ENCODE measurements around the gene RNF212B. TPM values are rescaled to one million over a fixed set of nuclear protein-coding genes. Genes with fewer than 3 reads are reported as not detected.

The RNF212B gene
- total RNA-seq, 4 donors from 2014 or later: not detected

- peaks cover 53% of the 10 kb centered on the region for H3K4me1 ChIP-seq
- no peaks in the 10 kb centered on the region for H3K9me3 ChIP-seq
- H3K4me3 ChIP-seq: no peak overlapping the region
- no peaks in the 10 kb centered on the region for H3K27me3 ChIP-seq
- no peak overlapping the region for H3K27ac ChIP-seq
- WGBS: 92% methylated on average over 7 of the region's 7 CpGs
- no peak for DNase-seq (ENCODE audit: low spot score in 2 of 2)
- H3K36me3 ChIP-seq: peaks cover 6% of the 10 kb centered on the region
- no peak for TF ChIP-seq POLR2AphosphoS5 (IDR thresholded peaks at IDR 0.05)
- no peak for TF ChIP-seq POLR2A (IDR thresholded peaks at IDR 0.05)
- TF ChIP-seq EP300 (IDR thresholded peaks at IDR 0.05): no peak
- no peak for TF ChIP-seq CTCF (IDR thresholded peaks at IDR 0.05)
These were observed 58.5 kb downstream of the RNF212B start for GRCh38 chr14:23296012-23296777.

DNA sequence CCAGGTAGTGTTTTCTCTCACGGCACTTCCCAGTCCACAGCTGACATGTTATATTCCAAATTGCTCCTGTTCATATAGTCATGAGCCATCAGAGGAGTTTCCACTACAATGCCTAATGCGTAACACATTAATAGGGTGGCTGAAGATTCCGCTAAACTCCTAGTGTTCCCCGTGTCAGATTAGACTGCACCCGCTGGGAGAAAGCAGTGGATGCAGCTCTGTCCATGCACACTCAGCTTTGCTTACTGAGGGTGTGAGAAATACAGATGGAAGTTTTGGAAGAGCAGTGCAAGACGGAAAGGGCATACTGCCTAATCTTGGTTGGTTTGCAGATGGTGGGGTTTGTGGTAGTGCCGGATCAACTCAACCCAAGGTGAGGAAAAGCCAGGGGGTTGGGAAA is 59.4 kb downstream of the RNF212B start:
- Histone ChIP-seq H3K27me3 (no peaks in the 10 kb centered on the region), H3K36me3 (peaks cover 6% of the 10 kb centered on the region), H3K27ac (peak overlapping the region; percentile 93), H3K4me3 (no peak overlapping the region), H3K4me1 (peaks cover 53% of the 10 kb centered on the region), H3K9me3 (no peaks in the 10 kb centered on the region)
- TF ChIP-seq POLR2A (IDR thresholded peaks at IDR 0.05) (no peak), EP300 (IDR thresholded peaks at IDR 0.05) (no peak), CTCF (IDR thresholded peaks at IDR 0.05) (no peak)
- peak in 1 of 2 donors; percentile 11 for DNase-seq (ENCODE audit: low spot score in 2 of 2)
- WGBS: 84% methylated on average over 7 of the region's 7 CpGs

DNA sequence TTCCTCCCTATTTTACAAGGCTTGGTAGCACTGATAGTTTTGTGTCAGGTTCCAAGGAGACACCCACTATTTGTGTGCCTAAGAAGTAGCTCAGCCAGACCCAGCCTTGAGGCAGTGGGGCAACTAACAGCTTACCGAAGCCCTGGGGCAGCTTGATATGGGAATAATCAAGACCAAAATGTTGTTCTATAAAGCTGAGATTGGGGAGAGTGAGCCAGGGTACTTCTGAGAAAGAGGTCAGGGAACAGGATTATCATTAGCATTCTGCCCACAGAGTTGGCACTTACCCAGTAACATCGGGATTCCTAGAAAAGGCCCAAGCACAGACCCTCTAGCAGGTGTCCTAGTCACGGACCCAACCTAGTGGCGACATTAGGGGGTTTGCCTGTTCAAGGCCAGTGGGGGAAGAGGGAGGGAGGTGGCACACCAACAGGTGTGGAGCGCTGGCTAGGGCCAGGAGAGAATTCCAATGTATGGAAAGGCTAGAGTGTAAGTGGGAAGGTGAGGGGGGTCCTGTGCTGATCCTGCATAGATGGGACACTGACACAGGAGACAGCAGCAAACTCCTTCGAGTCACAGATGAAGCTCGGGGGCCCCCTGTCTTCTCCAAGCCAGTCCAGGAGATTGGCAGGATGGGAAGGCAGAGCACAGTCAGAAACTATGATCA is 60.0 kb downstream of the RNF212B start:
- Histone ChIP-seq H3K27me3 (no peaks in the 10 kb centered on the region), H3K27ac (peak overlapping the region; percentile 93), H3K4me1 (peaks cover 55% of the 10 kb centered on the region), H3K4me3 (no peak overlapping the region), H3K36me3 (peaks cover 6% of the 10 kb centered on the region), H3K9me3 (no peaks in the 10 kb centered on the region)
- TF ChIP-seq POLR2AphosphoS5 (IDR thresholded peaks at IDR 0.05): no peak
- TF ChIP-seq POLR2A (IDR thresholded peaks at IDR 0.05): no peak
- no peak for TF ChIP-seq EP300 (IDR thresholded peaks at IDR 0.05)
- no peak for TF ChIP-seq CTCF (IDR thresholded peaks at IDR 0.05)
- WGBS: 85% methylated on average over 7 of the region's 7 CpGs
- DNase-seq (ENCODE audit: low spot score in 2 of 2): peak; percentile 28 to 29

GRCh38 chr14:23299211-23299957 is 61.6 kb downstream of the RNF212B start:
- H3K36me3 ChIP-seq: peaks cover 6% of the 10 kb centered on the region
- DNase-seq (ENCODE audit: low spot score in 2 of 2): no peak
- H3K4me3 ChIP-seq: peak overlapping the region; percentile 60
- TF ChIP-seq EP300 (IDR thresholded peaks at IDR 0.05) (no peak), CTCF (IDR thresholded peaks at IDR 0.05) (no peak), POLR2A (IDR thresholded peaks at IDR 0.05) (no peak)
- H3K9me3 ChIP-seq: no peaks in the 10 kb centered on the region
- 59% methylated on average over 2 of the region's 2 CpGs for WGBS
- H3K4me1 ChIP-seq: peaks cover 58% of the 10 kb centered on the region
- H3K27me3 ChIP-seq: no peaks in the 10 kb centered on the region
- H3K27ac ChIP-seq: peak overlapping the region; percentile 93
